WTC11 (cell line): ENCODE data around the gene PHKG2. TPM values are rescaled to one million over a fixed set of nuclear protein-coding genes. Genes with fewer than 3 reads are reported as not detected.

Source experiments
- ATAC-seq: fragments of 200-7000 bp; cut with Tn5 transposase; 2 replicates; pipeline ENCODE4 v1.10.0; 2021; ENCODE audit warnings: mild to moderate bottlenecking, moderate library complexity
- CTCF ChIA-PET: fragments of 300-600 bp; sonication (Branson Sonifier 250); formaldehyde crosslinking; loops from one replicate; lab custom pipeline; 2021; ENCODE audit warnings: antibody characterized with exemption; lab: Charles Lee
- POLR2A ChIA-PET: fragments of 350-600 bp; sonication (Branson Sonifier 250); formaldehyde crosslinking; loops from one replicate; lab custom pipeline; 2021; ENCODE audit warnings: antibody characterized with exemption; lab: Charles Lee
- DNase-seq: peaks from one replicate; pipeline ENCODE4 v3.0.0; 2021; ENCODE audit warnings: low spot score
- H3K27ac Mint-ChIP-seq: 2 replicates; pipeline ENCODE4 v1.8.0; 2021; ENCODE audit warnings: mixed read lengths
- H3K27me3 Mint-ChIP-seq: 2 replicates; pipeline ENCODE4 v1.8.0; 2021; ENCODE audit warnings: low read depth, mild to moderate bottlenecking, moderate library complexity, mixed read lengths
- H3K36me3 Mint-ChIP-seq: 2 replicates; pipeline ENCODE4 v1.8.0; 2021; ENCODE audit warnings: mixed read lengths
- H3K4me1 Mint-ChIP-seq: 2 replicates; pipeline ENCODE4 v1.8.0; 2022; ENCODE audit warnings: mixed read lengths
- H3K4me3 Mint-ChIP-seq: 2 replicates; pipeline ENCODE4 v1.8.0; 2021; ENCODE audit warnings: mild to moderate bottlenecking, moderate library complexity, mixed read lengths
- H3K9me3 Mint-ChIP-seq: 2 replicates; pipeline ENCODE4 v1.8.0; 2021; ENCODE audit warnings: mixed read lengths
- AFF4 ChIP-seq: sonication (generic); formaldehyde crosslinking; IDR thresholded peaks from 2 replicates; pipeline ENCODE4 v1.8.1; 2023; ENCODE audit warnings: mild to moderate bottlenecking, missing genetic modification reagents, borderline replicate concordance
- ATF3 ChIP-seq: sonication (generic); formaldehyde crosslinking; conservative IDR thresholded peaks from 2 replicates; pipeline ENCODE4 v1.8.1; 2022; ENCODE audit warnings: mild to moderate bottlenecking, missing genetic modification reagents
- CTCF ChIP-seq: fragments of 200-600 bp; IDR thresholded peaks from 2 replicates; pipeline ENCODE4 v1.8.0; 2022; ENCODE audit warnings: antibody characterized with exemption
- E2F4 ChIP-seq: sonication (generic); formaldehyde crosslinking; IDR thresholded peaks from 2 replicates; pipeline ENCODE4 v1.8.1; 2022; ENCODE audit warnings: low read depth, mild to moderate bottlenecking, moderate library complexity, missing genetic modification reagents, borderline replicate concordance
- ELF4 ChIP-seq: sonication (generic); formaldehyde crosslinking; IDR thresholded peaks from 2 replicates; pipeline ENCODE4 v1.8.1; 2022; ENCODE audit warnings: low read depth, mild to moderate bottlenecking, moderate library complexity, missing genetic modification reagents
- ETV6 ChIP-seq: sonication (generic); formaldehyde crosslinking; IDR thresholded peaks from 2 replicates; pipeline ENCODE4 v1.8.1; 2022; ENCODE audit warnings: mild to moderate bottlenecking, missing genetic modification reagents
- GABPB1 ChIP-seq: sonication (generic); formaldehyde crosslinking; IDR thresholded peaks from 2 replicates; pipeline ENCODE4 v1.8.1; 2023; ENCODE audit warnings: mild to moderate bottlenecking, missing genetic modification reagents
- GTF2I ChIP-seq: fragments of 250-450 bp; sonication (Bioruptor Pico); conservative IDR thresholded peaks from 2 replicates; pipeline ENCODE4 v1.4.0; 2021; ENCODE audit warnings: mild to moderate bottlenecking
- HMGA2 ChIP-seq: fragments of 250-450 bp; sonication (Bioruptor Pico); IDR thresholded peaks from 2 replicates; pipeline ENCODE4 v1.4.0; 2021; ENCODE audit warnings: mild to moderate bottlenecking, moderate library complexity
- HMGXB4 ChIP-seq: sonication (generic); formaldehyde crosslinking; IDR thresholded peaks from 2 replicates; pipeline ENCODE4 v1.8.1; 2023; ENCODE audit warnings: mild to moderate bottlenecking, moderate library complexity, missing genetic modification reagents
- IRF2 ChIP-seq: sonication (generic); formaldehyde crosslinking; IDR thresholded peaks from 2 replicates; pipeline ENCODE4 v1.8.0; 2022; ENCODE audit warnings: low read depth, missing genetic modification reagents, borderline replicate concordance
- JUN ChIP-seq: sonication (generic); formaldehyde crosslinking; IDR thresholded peaks from 2 replicates; pipeline ENCODE4 v1.8.0; 2023; ENCODE audit warnings: mild to moderate bottlenecking, missing genetic modification reagents
- KAT7 ChIP-seq: sonication (generic); formaldehyde crosslinking; IDR thresholded peaks from 2 replicates; pipeline ENCODE4 v1.8.1; 2023; ENCODE audit warnings: missing genetic modification reagents, mild to moderate bottlenecking, borderline replicate concordance
- NFYB ChIP-seq: sonication (generic); formaldehyde crosslinking; conservative IDR thresholded peaks from 2 replicates; pipeline ENCODE4 v1.8.0; 2022; ENCODE audit warnings: low read depth, missing genetic modification reagents
- PRRX2 ChIP-seq: fragments of 250-450 bp; sonication (Bioruptor Pico); IDR thresholded peaks from 2 replicates; pipeline ENCODE4 v1.8.0; 2021; ENCODE audit warnings: mild to moderate bottlenecking
- TEAD4 ChIP-seq: sonication (generic); formaldehyde crosslinking; IDR thresholded peaks from 2 replicates; pipeline ENCODE4 v1.8.0; 2022; ENCODE audit warnings: mild to moderate bottlenecking, missing genetic modification reagents
- TP53 ChIP-seq: sonication (generic); formaldehyde crosslinking; IDR thresholded peaks from 2 replicates; pipeline ENCODE4 v1.8.1; 2023; ENCODE audit warnings: mild to moderate bottlenecking, missing genetic modification reagents
- ZNF121 ChIP-seq: sonication (generic); formaldehyde crosslinking; IDR thresholded peaks from 2 replicates; pipeline ENCODE4 v1.8.0; 2023; ENCODE audit warnings: missing genetic modification reagents
- ZNF263 ChIP-seq: sonication (generic); formaldehyde crosslinking; IDR thresholded peaks from 2 replicates; pipeline ENCODE4 v1.8.1; 2022; ENCODE audit warnings: low read depth, mild to moderate bottlenecking, moderate library complexity, missing genetic modification reagents
- ZNF317 ChIP-seq: sonication (generic); formaldehyde crosslinking; IDR thresholded peaks from 2 replicates; pipeline ENCODE4 v1.8.1; 2023; ENCODE audit warnings: low read depth, mild to moderate bottlenecking, moderate library complexity, missing genetic modification reagents, borderline replicate concordance
- ZNF423 ChIP-seq: fragments of 250-450 bp; sonication (Bioruptor Pico); IDR thresholded peaks from 2 replicates; pipeline ENCODE4 v2.1.2; 2022; ENCODE audit warnings: mild to moderate bottlenecking, moderate library complexity
- ZNF671 ChIP-seq: fragments of 250-450 bp; sonication (Bioruptor Pico); IDR thresholded peaks from 2 replicates; pipeline ENCODE4 v1.8.0; 2021; ENCODE audit warnings: mild to moderate bottlenecking
- total RNA-seq: library from RNA; stranded (reverse); gene quantifications from 3 replicates; pipeline ENCODE4 v1.2.3, GENCODE V29; 2021

PHKG2 gene
- total RNA-seq, 1 experiment from 2014 or later = 50.5 TPM

GRCh38 chr16:30778549-30779244 is 30.5 kb downstream of the PHKG2 start:
- H3K4me3 Mint-ChIP-seq = peak overlapping the region; percentile 38
- ATAC-seq (peak; percentile 58), DNase-seq (peak; percentile 61)
- TF ChIP-seq ATF3 (CRISPR knock-in tag) = no peak
- 0 out of 2 replicates have a peak, but pooled peaks have one; percentile 49 for TF ChIP-seq ZNF317 (CRISPR knock-in tag)
- no peaks in the 10 kb centered on the region; the same call in 1 of the 2 replicates for H3K27me3 Mint-ChIP-seq
- H3K4me1 Mint-ChIP-seq = peaks cover 25% of the 10 kb centered on the region
- ChIA-PET CTCF (interaction anchor here (0.6 to 2.1 kb wide), 8 partner anchors 18 to 164 kb away, joined by 3 to 18 read pairs (median 5); no protein-coding TSS in a partner anchor), POLR2A (interaction anchor here (0.8 to 2.2 kb wide), 7 partner anchors 8 to 145 kb away, joined by 3 to 8 read pairs (median 3); partner anchors contain the start of genes FBXL19, PHKG2 and ZNF629)
- H3K36me3 Mint-ChIP-seq = peaks cover 16% of the 10 kb centered on the region
- H3K9me3 Mint-ChIP-seq = no peaks in the 10 kb centered on the region
- H3K27ac Mint-ChIP-seq = peak overlapping the region; percentile 95

GRCh38 chr16:30779596-30779995 is 31.4 kb downstream of the PHKG2 start:
- TF ChIP-seq IRF2 (CRISPR knock-in tag) = no peak
- TF ChIP-seq CTCF = no peak
- no peak for TF ChIP-seq ZNF121 (CRISPR knock-in tag)
- TF ChIP-seq TEAD4 (CRISPR knock-in tag) = no peak
- TF ChIP-seq GTF2I (CRISPR knock-in tag) = no peak
- no peak for TF ChIP-seq GABPB1 (CRISPR knock-in tag)
- TF ChIP-seq HMGA2 (CRISPR knock-in tag) = no peak
- TF ChIP-seq ZNF263 (CRISPR knock-in tag) = no peak
- no peak for TF ChIP-seq KAT7 (CRISPR knock-in tag)
- no peak for ATAC-seq
- Mint-ChIP-seq H3K36me3 (peaks cover 14% of the 10 kb centered on the region), H3K27me3 (no peaks in the 10 kb centered on the region; the same call in 1 of the 2 replicates), H3K4me1 (peaks cover 25% of the 10 kb centered on the region), H3K9me3 (no peaks in the 10 kb centered on the region), H3K4me3 (no peak overlapping the region), H3K27ac (peak overlapping the region; percentile 27; the same call in 1 of the 2 replicates)
- no peak for DNase-seq
- ChIA-PET CTCF (no interaction called here), POLR2A (no interaction called here)

- H3K27me3 Mint-ChIP-seq = no peaks in the 10 kb centered on the region; the same call in 1 of the 2 replicates
- no peak overlapping the region for H3K27ac Mint-ChIP-seq
- POLR2A ChIA-PET = no interaction called here
- peaks cover 14% of the 10 kb centered on the region for H3K36me3 Mint-ChIP-seq
- no peaks in the 10 kb centered on the region for H3K9me3 Mint-ChIP-seq
- no peak overlapping the region for H3K4me3 Mint-ChIP-seq
- ATAC-seq = no peak
- no peak for DNase-seq
- CTCF ChIA-PET = no interaction called here
- peaks cover 25% of the 10 kb centered on the region for H3K4me1 Mint-ChIP-seq
- no peak for TF ChIP-seq KAT7 (CRISPR knock-in tag)
- TF ChIP-seq AFF4 (CRISPR knock-in tag) = no peak
- no peak for TF ChIP-seq ETV6 (CRISPR knock-in tag)
- no peak for TF ChIP-seq ZNF423 (CRISPR knock-in tag)
- no peak for TF ChIP-seq NFYB (CRISPR knock-in tag)
- TF ChIP-seq ELF4 (CRISPR knock-in tag) = no peak
- TF ChIP-seq HMGXB4 = no peak
- TF ChIP-seq PRRX2 (CRISPR knock-in tag) = no peak
- no peak for TF ChIP-seq ZNF671
- TF ChIP-seq TP53 (CRISPR knock-in tag) = no peak
- no peak for TF ChIP-seq JUN (CRISPR knock-in tag)
- no peak for TF ChIP-seq E2F4
Measured at GRCh38 chr16:30780021-30780420, 31.8 kb downstream of the PHKG2 start.
